ENCODE measurements around the gene CERS6. TPM values are rescaled to one million over a fixed set of nuclear protein-coding genes. Genes with fewer than 3 reads are reported as not detected.

The CERS6 gene
- total RNA-seq, 1 donor from 2014 or later, result 30.8 TPM

GRCh38 chr2:168594778-168595177, 138.7 kb downstream of the CERS6 start:
- Mint-ChIP-seq H3K4me1 (ENCODE audit: low read depth) (peaks cover 15% of the 10 kb centered on the region), H3K27ac (ENCODE audit: unreplicated experiment) (no peak overlapping the region), H3K9me3 (ENCODE audit: low read depth) (no peaks in the 10 kb centered on the region), H3K4me3 (ENCODE audit: unreplicated experiment) (no peak overlapping the region), H3K36me3 (ENCODE audit: low read depth) (no peaks in the 10 kb centered on the region), H3K27me3 (ENCODE audit: low read depth) (no peaks in the 10 kb centered on the region)
- DNase-seq (ENCODE audit: low spot score), result no peak
- TF ChIP-seq CTCF (IDR thresholded peaks at IDR 0.05), result no peak

- H3K4me1 Mint-ChIP-seq (ENCODE audit: low read depth), result peaks cover 20% of the 10 kb centered on the region
- no peak for DNase-seq (ENCODE audit: low spot score)
- no peaks in the 10 kb centered on the region for H3K36me3 Mint-ChIP-seq (ENCODE audit: low read depth)
- H3K27ac Mint-ChIP-seq (ENCODE audit: unreplicated experiment), result no peak overlapping the region
- H3K27me3 Mint-ChIP-seq (ENCODE audit: low read depth), result no peaks in the 10 kb centered on the region
- TF ChIP-seq CTCF (IDR thresholded peaks at IDR 0.05), result no peak
- H3K4me3 Mint-ChIP-seq (ENCODE audit: unreplicated experiment), result no peak overlapping the region
- no peaks in the 10 kb centered on the region for H3K9me3 Mint-ChIP-seq (ENCODE audit: low read depth)
These were observed 141.0 kb downstream of the CERS6 start for GRCh38 chr2:168596881-168597655.

- H3K27me3 Mint-ChIP-seq (ENCODE audit: low read depth), result no peaks in the 10 kb centered on the region
These were observed 143.7 kb downstream of the CERS6 start for GRCh38 chr2:168599738-168600137.

DNA sequence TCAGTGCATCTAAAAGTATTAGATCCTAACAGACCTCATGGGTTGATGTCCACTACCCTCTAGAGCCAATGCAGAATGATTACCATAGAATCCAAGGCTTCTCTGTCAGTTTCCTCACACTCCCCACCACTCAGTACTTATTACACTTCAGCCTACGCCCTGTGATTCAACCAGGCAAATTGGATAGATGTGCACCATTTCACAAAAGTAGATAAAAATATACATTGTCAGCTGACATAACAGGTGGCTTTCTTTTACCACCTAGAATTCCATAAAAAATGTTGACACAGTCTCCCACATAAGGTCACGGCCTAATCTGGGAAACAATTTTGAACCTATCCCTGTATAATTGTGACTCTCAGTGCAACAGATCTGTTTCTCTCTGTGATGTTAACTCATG, 144.9 kb downstream of the CERS6 start:
- H3K36me3 Mint-ChIP-seq (ENCODE audit: low read depth), result peaks cover 6% of the 10 kb centered on the region
- no peak for TF ChIP-seq CTCF (IDR thresholded peaks at IDR 0.05)
- peaks cover 39% of the 10 kb centered on the region for H3K4me1 Mint-ChIP-seq (ENCODE audit: low read depth)
- H3K27ac Mint-ChIP-seq (ENCODE audit: unreplicated experiment), result no peak overlapping the region
- DNase-seq (ENCODE audit: low spot score), result no peak
- peaks cover 13% of the 10 kb centered on the region for H3K9me3 Mint-ChIP-seq (ENCODE audit: low read depth)
- H3K4me3 Mint-ChIP-seq (ENCODE audit: unreplicated experiment), result no peak overlapping the region
- H3K27me3 Mint-ChIP-seq (ENCODE audit: low read depth), result no peaks in the 10 kb centered on the region

More at GRCh38 chr2:168599738-168600137, 143.7 kb downstream of the CERS6 start:
- Mint-ChIP-seq H3K4me1 (ENCODE audit: low read depth) (peaks cover 40% of the 10 kb centered on the region), H3K4me3 (ENCODE audit: unreplicated experiment) (no peak overlapping the region), H3K9me3 (ENCODE audit: low read depth) (peaks cover 7% of the 10 kb centered on the region), H3K27ac (ENCODE audit: unreplicated experiment) (no peak overlapping the region), H3K36me3 (ENCODE audit: low read depth) (peaks cover 2% of the 10 kb centered on the region)
- no peak for DNase-seq (ENCODE audit: low spot score)
- TF ChIP-seq CTCF (IDR thresholded peaks at IDR 0.05), result no peak

GRCh38 chr2:168601741-168602140, 145.7 kb downstream of the CERS6 start:
- H3K4me1 Mint-ChIP-seq (ENCODE audit: low read depth), result peaks cover 39% of the 10 kb centered on the region

More at GRCh38 chr2:168601741-168602140, 145.7 kb downstream of the CERS6 start:
- H3K36me3 Mint-ChIP-seq (ENCODE audit: low read depth), result peaks cover 10% of the 10 kb centered on the region
- H3K4me3 Mint-ChIP-seq (ENCODE audit: unreplicated experiment), result no peak overlapping the region
- DNase-seq (ENCODE audit: low spot score), result no peak
- TF ChIP-seq CTCF (IDR thresholded peaks at IDR 0.05), result no peak
- no peaks in the 10 kb centered on the region for H3K27me3 Mint-ChIP-seq (ENCODE audit: low read depth)
- H3K9me3 Mint-ChIP-seq (ENCODE audit: low read depth), result peaks cover 13% of the 10 kb centered on the region
- H3K27ac Mint-ChIP-seq (ENCODE audit: unreplicated experiment), result no peak overlapping the region
